Activated CD4-positive, alpha-beta T cell treated with anti-CD3 and anti-CD28 coated beads for 36 hours (primary cell): ENCODE measurements around the gene PPFIA3. TPM values are rescaled to one million over a fixed set of nuclear protein-coding genes. Genes with fewer than 3 reads are reported as not detected.
"Not testable (repeated sequence)": the region's sequence is repeated elsewhere in the genome, so short reads cannot be mapped to it uniquely, and the experiment has no call there.

Experiments
- ATAC-seq: fragments of 200-7000 bp; cut with Tn5 transposase; one replicate; pipeline ENCODE4 v1.10.0; 2021; ENCODE audit warnings: mild to moderate bottlenecking, moderate library complexity
- CTCF ChIA-PET: fragments of 350-600 bp; sonication (Branson Sonifier 250); formaldehyde crosslinking; loops from one replicate; lab custom pipeline; 2021; ENCODE audit warnings: antibody characterized with exemption; lab: Charles Lee
- POLR2A ChIA-PET: fragments of 350-600 bp; sonication (Branson Sonifier 250); formaldehyde crosslinking; loops from one replicate; lab custom pipeline; 2021; ENCODE audit warnings: antibody characterized with exemption, inconsistent platforms; lab: Charles Lee
- DNase-seq: peaks from one replicate; pipeline ENCODE4 v3.0.0-alpha.2; 2020
- H3K27ac Mint-ChIP-seq: one replicate; pipeline ENCODE4 v1.8.0; 2021; ENCODE audit warnings: mixed read lengths
- H3K27me3 Mint-ChIP-seq: one replicate; pipeline ENCODE4 v1.8.0; 2021; ENCODE audit warnings: mixed read lengths
- H3K36me3 Mint-ChIP-seq: one replicate; pipeline ENCODE4 v1.8.0; 2021; ENCODE audit warnings: low read depth, mixed read lengths
- H3K4me1 Mint-ChIP-seq: one replicate; pipeline ENCODE4 v1.8.0; 2021; ENCODE audit warnings: mixed read lengths
- H3K4me3 Mint-ChIP-seq: one replicate; pipeline ENCODE4 v1.8.0; 2021; ENCODE audit warnings: mild to moderate bottlenecking, moderate library complexity, mixed read lengths
- H3K9me3 Mint-ChIP-seq: one replicate; pipeline ENCODE4 v1.8.0; 2021; ENCODE audit warnings: low read depth, mixed read lengths
- intact Hi-C, 2 experiments: fragments of 100-400 bp; cut with DNase I in 1 of 2; cut with micrococcal nuclease in 1 of 2; formaldehyde crosslinking; loops; one replicate each; pipeline versions ENCODE4 v1.14.2 to v1.15.1; 2022 to 2024; cut with DNase I, micrococcal nuclease
- total RNA-seq, 2 experiments: library from RNA; stranded (reverse); gene quantifications; one replicate each; pipeline ENCODE4 v1.2.3, GENCODE V29; 2021

PPFIA3 gene
- total RNA-seq, 2 experiments from 2014 or later = 5.4 to 6.1 TPM

- peak; percentile 77 for DNase-seq
- H3K4me3 Mint-ChIP-seq = peak overlapping the region; percentile 72
- no peaks in the 10 kb centered on the region for H3K9me3 Mint-ChIP-seq
- H3K36me3 Mint-ChIP-seq = peaks cover 2% of the 10 kb centered on the region
- intact Hi-C loops = loop anchor here in 1 of 2 experiments (1.0 to 2.0 kb wide), 4 partner anchors 14 to 58 kb away; partner anchors contain the start of genes CGB7 and SNRNP70
- ChIA-PET POLR2A (interaction anchor here (0.7 to 1.1 kb wide), 3 partner anchors 10 to 22 kb away, joined by 3 read pairs; no protein-coding TSS in a partner anchor), CTCF (interaction anchor here (0.6 to 2.4 kb wide), 14 partner anchors 9 to 121 kb away, joined by 3 to 28 read pairs (median 3); partner anchors contain the start of gene RUVBL2)
- no peak for ATAC-seq
- H3K27ac Mint-ChIP-seq = no peak overlapping the region
- H3K4me1 Mint-ChIP-seq = peaks cover 29% of the 10 kb centered on the region
- no peaks in the 10 kb centered on the region for H3K27me3 Mint-ChIP-seq
Measured at GRCh38 chr19:49114630-49115363, 4.5 kb upstream of the PPFIA3 start.

- Mint-ChIP-seq H3K9me3 (no peaks in the 10 kb centered on the region), H3K27ac (no peak overlapping the region), H3K27me3 (peaks cover 8% of the 10 kb centered on the region), H3K4me3 (no peak overlapping the region), H3K4me1 (peaks cover 35% of the 10 kb centered on the region), H3K36me3 (peaks cover 2% of the 10 kb centered on the region)
- POLR2A ChIA-PET = no interaction called here
- ATAC-seq (no peak), DNase-seq (no peak)
- intact Hi-C loops = no loop called here
- CTCF ChIA-PET = interaction anchor here (0.6 kb wide), 1 partner anchor 540 kb away, joined by 3 read pairs; no protein-coding TSS in a partner anchor
Measured at GRCh38 chr19:49116544-49116943, 2.8 kb upstream of the PPFIA3 start.

GRCh38 chr19:49117677-49118564 lies 1.4 kb upstream of the PPFIA3 start:
- ATAC-seq (no peak), DNase-seq (no peak)
- no peaks in the 10 kb centered on the region for H3K9me3 Mint-ChIP-seq
- H3K27me3 Mint-ChIP-seq = peaks cover 8% of the 10 kb centered on the region
- intact Hi-C loops = loop anchor here (2.0 kb wide), 6 partner anchors 33 to 523 kb away; partner anchors contain the start of genes GYS1 (in 1 of the 2), RRAS (in 1 of the 2), RUVBL2 (in 1 of the 2) and SNRNP70 (in 1 of the 2)
- peaks cover 2% of the 10 kb centered on the region for H3K36me3 Mint-ChIP-seq
- peak overlapping the region; percentile 80 for H3K4me3 Mint-ChIP-seq
- ChIA-PET POLR2A (interaction anchor here (0.5 to 1.3 kb wide), 3 partner anchors 10 to 441 kb away, joined by 3 to 4 read pairs (median 4); no protein-coding TSS in a partner anchor), CTCF (interaction anchor here (0.5 to 0.6 kb wide), 3 partner anchors 14 to 780 kb away, joined by 3 to 4 read pairs (median 3); no protein-coding TSS in a partner anchor)
- H3K27ac Mint-ChIP-seq = peak overlapping the region; percentile 84
- H3K4me1 Mint-ChIP-seq = peaks cover 35% of the 10 kb centered on the region

- Mint-ChIP-seq H3K27ac (peak within 1 kb of the TSS; percentile 84), H3K27me3 (peaks cover 8% of the 10 kb centered on the region), H3K4me3 (peak within 1 kb of the TSS; percentile 80), H3K9me3 (no peaks in the 10 kb centered on the region), H3K4me1 (peaks cover 28% of the 10 kb centered on the region), H3K36me3 (peaks cover 2% of the 10 kb centered on the region)
- intact Hi-C loops = loop anchor here (1.0 to 2.0 kb wide), 12 partner anchors 10 to 648 kb away; partner anchors contain the start of genes SNRNP70 (in 2 of the 2), GYS1 (in 1 of the 2), PPP1R15A (in 1 of the 2) and RRAS (in 1 of the 2)
- CTCF ChIA-PET = interaction anchor here (0.5 to 1.8 kb wide), 2 partner anchors 10 to 13 kb away, joined by 4 to 8 read pairs; no protein-coding TSS in a partner anchor
- POLR2A ChIA-PET = interaction anchor here (1.2 kb wide), 1 partner anchor 9 kb away, joined by 3 read pairs; no protein-coding TSS in a partner anchor
- peak; percentile 98 for DNase-seq
- ATAC-seq = peak; percentile 85
Measured at GRCh38 chr19:49118565-49119410, 556 bp upstream of the PPFIA3 start, which contains the start of gene C19orf73. Gene C19orf73 (minus strand): TSS chr19:49119143. CDS start chr19:49119022, 121 bp downstream.

GRCh38 chr19:49120325-49120683 lies 960 bp downstream of the PPFIA3 start:
- Mint-ChIP-seq H3K4me3 (peak overlapping the region; percentile 80), H3K36me3 (peaks cover 2% of the 10 kb centered on the region), H3K9me3 (no peaks in the 10 kb centered on the region), H3K27me3 (peaks cover 8% of the 10 kb centered on the region), H3K27ac (no peak overlapping the region), H3K4me1 (peaks cover 22% of the 10 kb centered on the region)
- ChIA-PET POLR2A (interaction anchor here (1.2 kb wide), 1 partner anchor 8 kb away, joined by 3 read pairs; no protein-coding TSS in a partner anchor), CTCF (interaction anchor here (1.0 to 1.8 kb wide), 4 partner anchors 9 to 87 kb away, joined by 3 to 8 read pairs (median 4); no protein-coding TSS in a partner anchor)
- intact Hi-C loops = loop anchor here in 1 of 2 experiments (10.0 kb wide), 1 partner anchor 796 kb away; the partner anchor contains the start of gene EMP3
- ATAC-seq = no peak
- DNase-seq = no peak

- Mint-ChIP-seq H3K4me1 (peaks cover 22% of the 10 kb centered on the region), H3K27me3 (peaks cover 8% of the 10 kb centered on the region), H3K27ac (peak overlapping the region; percentile 34), H3K36me3 (peaks cover 2% of the 10 kb centered on the region), H3K9me3 (no peaks in the 10 kb centered on the region), H3K4me3 (peak overlapping the region; percentile 80)
- no peak for ATAC-seq
- POLR2A ChIA-PET = no interaction called here
- no peak for DNase-seq
- CTCF ChIA-PET = interaction anchor here (0.6 to 1.8 kb wide), 5 partner anchors 8 to 443 kb away, joined by 3 to 8 read pairs (median 3); no protein-coding TSS in a partner anchor
- intact Hi-C loops = loop anchor here in 1 of 2 experiments (10.0 kb wide), 1 partner anchor 796 kb away; the partner anchor contains the start of gene EMP3
Measured at GRCh38 chr19:49120868-49121267, 1.5 kb downstream of the PPFIA3 start.

- ATAC-seq = not testable (repeated sequence)
- intact Hi-C loops = loop anchor here in 1 of 2 experiments (10.0 kb wide), 1 partner anchor 797 kb away; the partner anchor contains the start of gene EMP3
- CTCF ChIA-PET = interaction anchor here (1.4 kb wide), 1 partner anchor 24 kb away, joined by 5 read pairs; no protein-coding TSS in a partner anchor
Measured at GRCh38 chr19:49121841-49122240, 2.5 kb downstream of the PPFIA3 start.

GRCh38 chr19:49123285-49123684 lies 3.9 kb downstream of the PPFIA3 start:
- H3K4me1 Mint-ChIP-seq = peaks cover 12% of the 10 kb centered on the region
- intact Hi-C loops = loop anchor here in 1 of 2 experiments (10.0 kb wide), 1 partner anchor 798 kb away; the partner anchor contains the start of gene EMP3
- CTCF ChIA-PET = interaction anchor here (0.6 to 0.9 kb wide), 2 partner anchors 25 to 130 kb away, joined by 3 to 4 read pairs; partner anchors contain the start of genes GYS1 and RUVBL2
- H3K4me3 Mint-ChIP-seq, POLR2A ChIA-PET, H3K27ac Mint-ChIP-seq, H3K36me3 Mint-ChIP-seq, H3K27me3 Mint-ChIP-seq, H3K9me3 Mint-ChIP-seq, ATAC-seq, DNase-seq: not testable (repeated sequence)

More at GRCh38 chr19:49121841-49122240, 2.5 kb downstream of the PPFIA3 start:
- H3K27ac Mint-ChIP-seq, DNase-seq, POLR2A ChIA-PET, H3K36me3 Mint-ChIP-seq, H3K27me3 Mint-ChIP-seq, H3K9me3 Mint-ChIP-seq, H3K4me3 Mint-ChIP-seq: not testable (repeated sequence)
- peaks cover 22% of the 10 kb centered on the region for H3K4me1 Mint-ChIP-seq

- peaks cover 8% of the 10 kb centered on the region for H3K27me3 Mint-ChIP-seq
- ChIA-PET CTCF (interaction anchor here (1.3 kb wide), 1 partner anchor 27 kb away, joined by 4 read pairs; no protein-coding TSS in a partner anchor), POLR2A (interaction anchor here (0.6 kb wide), 1 partner anchor 26 kb away, joined by 3 read pairs; no protein-coding TSS in a partner anchor)
- no peak overlapping the region for H3K27ac Mint-ChIP-seq
- H3K4me1 Mint-ChIP-seq = peaks cover 18% of the 10 kb centered on the region
- ATAC-seq = no peak
- H3K4me3 Mint-ChIP-seq = no peak overlapping the region
- no peak for DNase-seq
- H3K36me3 Mint-ChIP-seq = no peaks in the 10 kb centered on the region
- intact Hi-C loops = loop anchor here in 1 of 2 experiments (5.0 to 10.0 kb wide), 2 partner anchors 800 to 902 kb away; partner anchors contain the start of genes EMP3, VRK3 and ZNF473
- no peaks in the 10 kb centered on the region for H3K9me3 Mint-ChIP-seq
Measured at GRCh38 chr19:49125025-49125731, 5.8 kb downstream of the PPFIA3 start.
